Upper lobe of right lung (tissue), 1 donor: ENCODE measurements around the gene RBM28. TPM values are rescaled to one million over a fixed set of nuclear protein-coding genes. Genes with fewer than 3 reads are reported as not detected.

Experiments used
- ATAC-seq: fragments of 200-7000 bp; cut with Tn5 transposase; one replicate; pipeline ENCODE4 v1.9.1; 2020; ENCODE audit warnings: mild to moderate bottlenecking, moderate library complexity
- DNase-seq: peaks from one replicate; pipeline ENCODE4 v3.0.0-alpha.2; 2020
- H3K27ac ChIP-seq: fragments of 200-600 bp; one replicate; pipeline ENCODE4 v1.8.0; 2022
- H3K27me3 ChIP-seq: fragments of 200-600 bp; one replicate; pipeline ENCODE4 v1.8.0; 2022; ENCODE audit warnings: mild to moderate bottlenecking
- H3K36me3 ChIP-seq: fragments of 200-600 bp; one replicate; pipeline ENCODE4 v1.8.0; 2022
- H3K4me1 ChIP-seq: fragments of 200-600 bp; one replicate; pipeline ENCODE4 v1.8.0; 2022
- H3K4me3 ChIP-seq: fragments of 200-600 bp; one replicate; pipeline ENCODE4 v1.8.0; 2022; ENCODE audit warnings: mild to moderate bottlenecking
- H3K9me3 ChIP-seq: fragments of 200-600 bp; one replicate; pipeline ENCODE4 v1.8.0; 2022
- intact Hi-C: fragments of 100-400 bp; cut with DNase I; formaldehyde crosslinking; loops from one replicate; pipeline ENCODE4 v1.11.0; 2022
- total RNA-seq: library from RNA; stranded (reverse); fragmentation: NEBNext Ultra II Directional; extraction: Animal tissue kit (Norgen Biotek cat#: 25700); gene quantifications from one replicate; pipeline ENCODE4 v1.2.1, GENCODE V29; 2021
- TF ChIP-seq, protein P1 (sequence below): fragments of 200-600 bp; IDR thresholded peaks from one replicate; pipeline ENCODE4 v1.8.0; 2022; ENCODE audit warnings: antibody characterized with exemption
- donor health status: DM: no; HTN: yes; CAD: no; lungs with severe emphysema.

The RBM28 gene
- total RNA-seq, 1 donor from 2014 or later = 28.3 TPM

DNA sequence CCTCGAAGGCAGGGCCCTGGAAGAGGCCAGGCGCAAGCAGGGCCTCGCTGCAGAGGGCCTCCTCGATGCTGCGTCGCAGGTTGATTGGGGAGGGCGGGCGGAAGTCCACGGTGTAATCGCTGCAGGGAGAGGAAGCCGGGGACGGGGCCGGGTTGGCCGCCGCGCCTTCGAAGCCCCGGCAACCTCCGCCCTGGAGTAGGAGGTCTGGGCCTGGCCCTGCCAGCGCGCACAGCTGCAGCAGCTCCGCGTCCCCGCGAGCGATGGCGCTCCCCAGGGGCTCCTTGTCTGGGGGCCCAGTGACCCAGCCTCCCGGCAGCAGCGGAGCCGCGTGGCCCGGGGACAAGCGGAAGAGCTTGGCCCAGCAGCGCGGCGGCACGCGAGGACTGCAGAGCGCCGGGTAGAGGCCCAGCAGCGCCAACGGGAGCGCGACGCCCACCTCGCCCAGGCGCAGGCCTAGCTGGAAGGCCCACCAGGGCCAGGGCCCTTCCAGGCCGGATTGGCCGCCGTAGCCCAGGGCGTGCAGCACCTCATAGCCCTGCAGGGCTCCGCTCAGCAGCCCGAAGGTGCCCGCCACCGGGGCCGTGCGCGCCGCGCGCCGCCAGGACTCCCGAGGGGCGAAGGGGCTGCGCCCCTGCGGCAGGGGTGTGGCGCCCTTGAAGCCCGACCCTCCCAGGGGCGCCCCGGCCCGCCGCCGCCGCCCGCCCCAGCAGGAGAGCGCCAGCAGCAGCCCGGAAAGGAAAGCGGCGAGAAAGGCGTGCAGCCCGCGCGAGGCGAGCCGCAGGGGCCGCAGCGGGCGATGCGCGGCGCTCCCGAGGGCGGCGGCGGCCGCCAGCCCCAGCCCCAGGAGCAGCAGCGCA is 7.8 kb upstream of the RBM28 start:
- Histone ChIP-seq H3K36me3 (no peaks in the 10 kb centered on the region), H3K9me3 (no peaks in the 10 kb centered on the region), H3K4me1 (peaks cover 5% of the 10 kb centered on the region), H3K27me3 (peaks cover 47% of the 10 kb centered on the region), H3K27ac (no peak overlapping the region), H3K4me3 (peak overlapping the region; percentile 21)
- peak; percentile 64 for DNase-seq
- ATAC-seq = peak; percentile 9
- intact Hi-C loops = no loop called here
- TF ChIP-seq, protein P1, sequence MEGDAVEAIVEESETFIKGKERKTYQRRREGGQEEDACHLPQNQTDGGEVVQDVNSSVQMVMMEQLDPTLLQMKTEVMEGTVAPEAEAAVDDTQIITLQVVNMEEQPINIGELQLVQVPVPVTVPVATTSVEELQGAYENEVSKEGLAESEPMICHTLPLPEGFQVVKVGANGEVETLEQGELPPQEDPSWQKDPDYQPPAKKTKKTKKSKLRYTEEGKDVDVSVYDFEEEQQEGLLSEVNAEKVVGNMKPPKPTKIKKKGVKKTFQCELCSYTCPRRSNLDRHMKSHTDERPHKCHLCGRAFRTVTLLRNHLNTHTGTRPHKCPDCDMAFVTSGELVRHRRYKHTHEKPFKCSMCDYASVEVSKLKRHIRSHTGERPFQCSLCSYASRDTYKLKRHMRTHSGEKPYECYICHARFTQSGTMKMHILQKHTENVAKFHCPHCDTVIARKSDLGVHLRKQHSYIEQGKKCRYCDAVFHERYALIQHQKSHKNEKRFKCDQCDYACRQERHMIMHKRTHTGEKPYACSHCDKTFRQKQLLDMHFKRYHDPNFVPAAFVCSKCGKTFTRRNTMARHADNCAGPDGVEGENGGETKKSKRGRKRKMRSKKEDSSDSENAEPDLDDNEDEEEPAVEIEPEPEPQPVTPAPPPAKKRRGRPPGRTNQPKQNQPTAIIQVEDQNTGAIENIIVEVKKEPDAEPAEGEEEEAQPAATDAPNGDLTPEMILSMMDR = no peak

DNA sequence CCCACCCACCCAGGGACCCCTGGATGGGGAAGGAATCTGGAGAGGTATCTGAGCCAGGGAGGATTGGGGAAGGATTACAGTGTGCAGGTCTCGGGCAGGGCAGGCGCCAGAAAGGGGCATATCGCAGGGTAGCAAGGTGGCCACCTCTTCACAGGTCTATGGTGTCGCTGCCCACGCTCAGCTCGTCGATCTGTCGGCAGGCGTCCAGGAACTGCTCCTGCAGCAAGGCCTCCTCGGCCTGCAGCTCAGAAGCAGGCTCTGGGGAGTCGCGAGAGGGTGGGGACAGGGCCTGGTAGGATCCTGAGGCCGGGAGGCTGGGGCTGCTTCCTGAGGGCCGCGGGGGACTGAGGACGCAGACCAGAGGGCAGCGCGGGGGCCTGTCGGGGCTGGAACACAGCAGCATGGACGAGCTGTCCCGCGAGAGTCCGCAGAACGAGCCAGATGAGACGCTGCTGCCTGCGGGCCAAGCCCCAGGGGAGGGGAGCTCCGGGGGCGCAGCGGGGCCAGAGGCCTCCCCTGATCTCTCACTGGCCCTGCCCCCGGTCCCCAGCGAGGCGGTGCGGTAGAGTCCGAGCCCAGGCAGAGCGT is 7.1 kb upstream of the RBM28 start:
- H3K27ac ChIP-seq = no peak overlapping the region
- H3K27me3 ChIP-seq = peaks cover 46% of the 10 kb centered on the region
- H3K4me3 ChIP-seq = no peak overlapping the region
- H3K4me1 ChIP-seq = peaks cover 5% of the 10 kb centered on the region
- H3K9me3 ChIP-seq = no peaks in the 10 kb centered on the region
- no peak for DNase-seq
- intact Hi-C loops = no loop called here
- peak; percentile 5 for ATAC-seq
- no peaks in the 10 kb centered on the region for H3K36me3 ChIP-seq
- TF ChIP-seq, protein P1 = no peak

DNA sequence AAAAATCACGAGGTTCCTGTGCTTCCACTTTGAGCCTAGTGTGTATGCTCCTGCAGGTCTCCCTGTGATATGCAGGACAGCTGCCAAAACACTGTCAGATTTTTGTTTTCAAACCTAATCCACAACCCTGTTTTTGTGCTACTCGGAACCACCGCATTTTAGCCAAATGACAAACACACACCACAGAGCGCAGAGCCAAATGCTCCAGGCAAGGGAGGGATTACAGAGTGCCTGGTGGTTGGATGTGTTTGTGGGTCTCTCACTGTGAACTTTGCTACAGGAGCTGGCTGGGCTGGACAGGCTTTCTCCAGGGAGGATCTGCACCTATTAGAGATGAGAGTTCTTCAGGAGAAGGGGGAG is 5.7 kb upstream of the RBM28 start:
- Histone ChIP-seq H3K9me3 (no peaks in the 10 kb centered on the region), H3K36me3 (no peaks in the 10 kb centered on the region), H3K27me3 (peaks cover 41% of the 10 kb centered on the region), H3K4me1 (peaks cover 5% of the 10 kb centered on the region), H3K27ac (no peak overlapping the region), H3K4me3 (no peak overlapping the region)
- intact Hi-C loops = no loop called here
- DNase-seq = no peak
- TF ChIP-seq, protein P1 = no peak
- no peak for ATAC-seq

DNA sequence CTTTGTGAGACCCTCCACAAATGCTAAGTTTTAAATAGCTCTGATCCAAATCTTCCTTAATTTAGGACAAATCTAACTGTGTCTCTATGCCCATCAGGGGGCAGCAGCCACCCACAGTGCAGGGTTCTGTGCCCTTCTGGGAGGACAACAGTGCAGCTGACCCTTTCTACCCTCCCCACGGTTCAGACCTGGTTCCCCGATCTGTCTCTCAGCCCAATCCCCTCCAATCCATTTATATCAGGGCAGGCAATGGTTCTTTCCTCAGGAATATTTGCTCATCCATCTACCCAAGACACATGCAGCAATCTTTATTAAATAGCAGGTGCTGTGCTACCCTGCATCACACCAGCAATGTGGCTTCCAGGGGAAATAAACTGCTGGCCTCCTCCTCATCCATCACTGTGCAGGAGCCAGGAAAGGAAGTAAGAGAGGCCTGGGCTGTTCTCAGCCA is 4.0 kb upstream of the RBM28 start:
- Histone ChIP-seq H3K9me3 (no peaks in the 10 kb centered on the region), H3K4me1 (peaks cover 9% of the 10 kb centered on the region), H3K4me3 (no peak overlapping the region), H3K27ac (no peak overlapping the region), H3K36me3 (no peaks in the 10 kb centered on the region), H3K27me3 (peaks cover 25% of the 10 kb centered on the region)
- peak; percentile 71 for DNase-seq
- intact Hi-C loops = no loop called here
- ATAC-seq = peak; percentile 35
- TF ChIP-seq, protein P1 = peak; percentile 55

DNA sequence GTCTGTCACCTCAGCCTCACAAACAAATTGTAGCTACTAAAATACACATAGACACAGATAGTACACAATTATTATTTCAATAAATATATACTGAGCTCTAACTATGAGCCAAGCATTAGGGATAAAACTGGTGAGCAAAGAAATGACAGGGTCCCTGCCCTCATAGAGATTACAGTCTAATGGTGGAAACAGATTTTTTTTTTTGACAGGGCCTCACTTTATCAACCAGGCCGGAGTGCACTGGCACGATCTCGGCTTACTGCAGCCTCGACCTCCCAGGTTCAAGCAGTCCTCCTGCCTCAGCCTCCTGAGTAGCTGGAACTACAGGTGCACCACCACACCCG is 695 bp upstream of the RBM28 start:
- H3K27ac ChIP-seq = no peak overlapping the region
- no peaks in the 10 kb centered on the region for H3K27me3 ChIP-seq
- no peaks in the 10 kb centered on the region for H3K9me3 ChIP-seq
- DNase-seq = no peak
- ATAC-seq = no peak
- intact Hi-C loops = no loop called here
- peaks cover 16% of the 10 kb centered on the region for H3K4me1 ChIP-seq
- peak overlapping the region; percentile 86 for H3K4me3 ChIP-seq
- TF ChIP-seq, protein P1 = no peak
- H3K36me3 ChIP-seq = no peaks in the 10 kb centered on the region
